Astrocyte (in vitro differentiated cells and primary cell): ENCODE results near the gene DIAPH1. TPM values are rescaled to one million over a fixed set of nuclear protein-coding genes. Genes with fewer than 3 reads are reported as not detected.

Source experiments
- DNase-seq: peaks from one replicate; pipeline ENCODE4 v3.0.0-alpha.2; 2010; ENCODE audit warnings: low read depth
- FAIRE-seq: peaks from 2 replicates; lab custom pipeline; 2011; peaks lifted over from hg19 to GRCh38; lab: Jason Lieb, UNC
- H2AFZ ChIP-seq: 2 replicates; pipeline ENCODE4 v1.6.0; 2012; ENCODE audit warnings: low read depth, low read length, inconsistent platforms
- H3K27ac ChIP-seq: 2 replicates; pipeline ENCODE4 v1.5.1; 2011; ENCODE audit warnings: low read depth, low read length, inconsistent platforms
- H3K27me3 ChIP-seq: 2 replicates; pipeline ENCODE4 v1.6.0; 2011; ENCODE audit warnings: low read length, inconsistent platforms; ENCODE audit not compliant: insufficient read depth
- H3K36me3 ChIP-seq: 2 replicates; pipeline ENCODE4 v1.5.1; 2011; ENCODE audit warnings: low read length, inconsistent platforms; ENCODE audit not compliant: insufficient read depth
- H3K4me1 ChIP-seq: 2 replicates; pipeline ENCODE4 v1.5.1; 2011; ENCODE audit warnings: low read length, inconsistent platforms; ENCODE audit not compliant: insufficient read depth
- H3K4me2 ChIP-seq: 2 replicates; pipeline ENCODE4 v1.6.0; 2012; ENCODE audit warnings: low read length, inconsistent platforms
- H3K4me3 ChIP-seq: 2 replicates; pipeline ENCODE4 v1.5.1; 2011; ENCODE audit warnings: low read depth, mild to moderate bottlenecking, low read length, inconsistent platforms; ENCODE audit not compliant: insufficient read depth
- H3K79me2 ChIP-seq: 2 replicates; pipeline ENCODE4 v1.6.0; 2012; ENCODE audit warnings: mild to moderate bottlenecking, low read length, inconsistent platforms; ENCODE audit not compliant: insufficient read depth
- H3K9ac ChIP-seq: 2 replicates; pipeline ENCODE4 v1.6.0; 2012; ENCODE audit warnings: mild to moderate bottlenecking, low read length, inconsistent platforms
- H3K9me3 ChIP-seq: 2 replicates; pipeline ENCODE4 v1.5.1; 2012; ENCODE audit warnings: low read depth, mild to moderate bottlenecking, low read length, inconsistent platforms; ENCODE audit not compliant: insufficient read depth
- H4K20me1 ChIP-seq: 2 replicates; pipeline ENCODE4 v1.6.0; 2012; ENCODE audit warnings: low read length, inconsistent platforms; ENCODE audit not compliant: insufficient read depth
- H3K27ac Mint-ChIP-seq: one replicate; pipeline ENCODE4 v1.8.0; 2021; ENCODE audit warnings: mild to moderate bottlenecking, mixed read lengths; ENCODE audit not compliant: unreplicated experiment
- H3K27me3 Mint-ChIP-seq: one replicate; pipeline ENCODE4 v1.8.0; 2021; ENCODE audit warnings: low read depth, mixed read lengths; ENCODE audit not compliant: unreplicated experiment
- H3K36me3 Mint-ChIP-seq: one replicate; pipeline ENCODE4 v1.8.0; 2021; ENCODE audit warnings: low read depth, mixed read lengths; ENCODE audit not compliant: unreplicated experiment
- H3K4me1 Mint-ChIP-seq: one replicate; pipeline ENCODE4 v1.8.0; 2021; ENCODE audit warnings: low read depth, mixed read lengths; ENCODE audit not compliant: unreplicated experiment
- H3K4me3 Mint-ChIP-seq: one replicate; pipeline ENCODE4 v1.8.0; 2021; ENCODE audit warnings: mild to moderate bottlenecking, moderate library complexity, mixed read lengths; ENCODE audit not compliant: unreplicated experiment
- H3K9me3 Mint-ChIP-seq: one replicate; pipeline ENCODE4 v1.8.0; 2021; ENCODE audit warnings: mild to moderate bottlenecking, mixed read lengths; ENCODE audit not compliant: unreplicated experiment
- EZH2 ChIP-seq: IDR thresholded peaks from 2 replicates; pipeline ENCODE4 v1.6.1; 2012; ENCODE audit warnings: mild to moderate bottlenecking, low read length, inconsistent platforms; ENCODE audit not compliant: insufficient read depth
- total RNA-seq: library from RNA; stranded (reverse); gene quantifications from 2 replicates; pipeline ENCODE4 v1.2.1, GENCODE V29; 2021
- TF ChIP-seq, protein P1 (sequence below): IDR thresholded peaks from 2 replicates; pipeline ENCODE4 v1.5.1; 2011; ENCODE audit warnings: low read depth, mild to moderate bottlenecking, inconsistent platforms, low read length, moderate library complexity; ENCODE audit not compliant: insufficient read depth

DIAPH1 gene
- total RNA-seq, 1 donor from 2014 or later: 78.8 TPM

DNA sequence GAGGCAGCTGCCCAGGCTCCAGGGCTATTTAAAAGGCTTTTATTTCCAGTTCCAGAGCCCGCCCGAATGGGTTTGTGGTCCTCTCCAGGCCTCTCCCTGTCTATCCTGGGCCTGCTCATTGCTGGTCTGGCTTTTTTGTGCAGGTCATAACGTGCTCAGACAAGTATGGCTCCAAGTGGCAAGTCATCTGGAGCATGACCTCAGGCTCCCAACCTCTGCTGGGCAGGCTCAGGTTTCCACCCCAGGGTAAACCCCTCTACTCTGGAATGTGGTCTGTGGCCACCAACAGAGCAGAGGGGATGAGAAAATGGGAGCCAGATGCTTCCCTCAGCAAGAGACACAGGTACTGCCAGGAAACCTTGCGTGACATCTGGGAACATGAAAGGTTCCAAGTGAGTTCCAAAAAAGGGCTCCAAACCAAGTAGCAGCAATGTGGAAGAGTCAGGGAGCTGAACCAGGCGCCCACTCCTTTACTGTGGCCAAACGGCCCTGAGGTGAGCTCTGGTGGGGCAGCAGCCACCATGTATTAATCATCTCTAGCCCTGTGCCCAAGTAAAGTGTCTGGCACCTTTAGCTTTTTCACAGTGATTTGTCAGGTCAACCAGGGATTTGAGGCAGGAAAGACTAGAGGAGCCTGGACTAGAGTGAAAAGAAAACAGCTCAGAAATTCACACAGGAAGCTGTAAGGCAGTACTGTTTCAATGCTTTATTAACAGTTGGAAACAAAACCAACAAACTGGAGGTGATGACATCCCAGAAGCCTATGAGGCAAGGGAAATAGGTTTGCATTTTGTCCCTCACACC is 104.3 kb downstream of the DIAPH1 start:
- Mint-ChIP-seq H3K9me3 (peaks cover 1% of the 10 kb centered on the region), H3K27ac (peak overlapping the region; percentile 85), H3K27me3 (no peaks in the 10 kb centered on the region), H3K36me3 (peaks cover 16% of the 10 kb centered on the region), H3K4me1 (peaks cover 62% of the 10 kb centered on the region), H3K4me3 (no peak overlapping the region)
- Histone ChIP-seq H3K4me3 (no peak overlapping the region), H3K4me1 (peaks cover 42% of the 10 kb centered on the region), H3K9ac (peak overlapping the region; percentile 84), H3K79me2 (peaks cover 3% of the 10 kb centered on the region), H4K20me1 (no peaks in the 10 kb centered on the region), H3K9me3 (no peaks in the 10 kb centered on the region), H3K27me3 (no peaks in the 10 kb centered on the region), H3K27ac (peak overlapping the region; percentile 93), H2AFZ (no peak overlapping the region), H3K36me3 (peaks cover 26% of the 10 kb centered on the region), H3K4me2 (peak overlapping the region; percentile 90)
- peak; percentile 76 for FAIRE-seq
- TF ChIP-seq EZH2: no peak
- TF ChIP-seq, protein P1, sequence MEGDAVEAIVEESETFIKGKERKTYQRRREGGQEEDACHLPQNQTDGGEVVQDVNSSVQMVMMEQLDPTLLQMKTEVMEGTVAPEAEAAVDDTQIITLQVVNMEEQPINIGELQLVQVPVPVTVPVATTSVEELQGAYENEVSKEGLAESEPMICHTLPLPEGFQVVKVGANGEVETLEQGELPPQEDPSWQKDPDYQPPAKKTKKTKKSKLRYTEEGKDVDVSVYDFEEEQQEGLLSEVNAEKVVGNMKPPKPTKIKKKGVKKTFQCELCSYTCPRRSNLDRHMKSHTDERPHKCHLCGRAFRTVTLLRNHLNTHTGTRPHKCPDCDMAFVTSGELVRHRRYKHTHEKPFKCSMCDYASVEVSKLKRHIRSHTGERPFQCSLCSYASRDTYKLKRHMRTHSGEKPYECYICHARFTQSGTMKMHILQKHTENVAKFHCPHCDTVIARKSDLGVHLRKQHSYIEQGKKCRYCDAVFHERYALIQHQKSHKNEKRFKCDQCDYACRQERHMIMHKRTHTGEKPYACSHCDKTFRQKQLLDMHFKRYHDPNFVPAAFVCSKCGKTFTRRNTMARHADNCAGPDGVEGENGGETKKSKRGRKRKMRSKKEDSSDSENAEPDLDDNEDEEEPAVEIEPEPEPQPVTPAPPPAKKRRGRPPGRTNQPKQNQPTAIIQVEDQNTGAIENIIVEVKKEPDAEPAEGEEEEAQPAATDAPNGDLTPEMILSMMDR: no peak
- DNase-seq: peak; percentile 54

DNA sequence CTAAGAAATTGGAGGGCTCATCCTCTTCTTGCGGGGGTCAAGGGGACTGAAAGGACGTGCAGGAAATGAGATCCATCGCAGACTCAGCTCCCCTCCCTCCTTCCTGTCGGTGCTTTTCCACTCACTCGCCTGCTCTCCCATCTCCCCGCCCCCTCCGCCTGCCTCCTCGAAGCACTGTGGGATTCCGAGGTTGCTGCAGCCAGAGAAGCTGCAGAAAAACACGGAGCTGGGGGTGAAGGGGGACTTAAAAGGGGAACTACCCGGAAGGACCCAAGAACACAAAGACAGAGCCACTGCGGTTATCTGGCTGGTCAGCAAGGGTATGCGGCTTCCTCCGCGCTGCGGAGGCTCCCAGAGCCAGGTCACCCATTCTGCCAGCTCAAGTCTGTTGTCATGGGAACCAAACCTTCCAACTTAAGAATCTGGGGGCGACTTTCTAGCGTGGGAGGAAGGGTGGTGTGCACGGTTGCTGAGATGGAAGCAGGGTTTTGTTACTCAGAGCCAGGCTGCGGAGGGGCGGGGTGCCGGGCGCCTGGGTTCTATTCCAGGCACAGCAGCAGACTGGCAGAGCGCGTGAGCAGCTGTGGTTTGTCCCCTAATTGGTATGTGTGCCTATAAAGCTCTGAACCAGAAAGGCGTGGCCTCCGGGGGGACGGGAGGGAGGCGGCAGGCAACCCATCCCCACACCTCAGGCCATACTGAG is 105.0 kb downstream of the DIAPH1 start:
- H3K9me3 Mint-ChIP-seq: peaks cover 1% of the 10 kb centered on the region
- Histone ChIP-seq H3K9me3 (no peaks in the 10 kb centered on the region), H4K20me1 (no peaks in the 10 kb centered on the region), H3K27ac (peak overlapping the region; percentile 93), H3K4me3 (peak overlapping the region; percentile 48), H2AFZ (peak overlapping the region; percentile 24), H3K4me1 (peaks cover 48% of the 10 kb centered on the region), H3K4me2 (peak overlapping the region; percentile 90), H3K27me3 (no peaks in the 10 kb centered on the region), H3K9ac (peak overlapping the region; percentile 84), H3K79me2 (peaks cover 3% of the 10 kb centered on the region), H3K36me3 (peaks cover 21% of the 10 kb centered on the region)
- TF ChIP-seq, protein P1: no peak
- TF ChIP-seq EZH2: no peak
- peak overlapping the region; percentile 67 for H3K4me3 Mint-ChIP-seq
- H3K27ac Mint-ChIP-seq: peak overlapping the region; percentile 85
- peaks cover 14% of the 10 kb centered on the region for H3K36me3 Mint-ChIP-seq
- peaks cover 59% of the 10 kb centered on the region for H3K4me1 Mint-ChIP-seq
- peak; percentile 88 for DNase-seq
- FAIRE-seq: no peak
- no peaks in the 10 kb centered on the region for H3K27me3 Mint-ChIP-seq
